Neuronal stem cell (in vitro differentiated cells): ENCODE data around the gene COA8.

Experiments
- DNase-seq: peaks from one replicate; pipeline ENCODE4 v3.0.0-alpha.2; 2013; ENCODE audit warnings: low spot score
- H2AFZ ChIP-seq: one replicate; pipeline ENCODE4 v1.6.1; 2013; ENCODE audit warnings: mild to moderate bottlenecking, low read length, inconsistent platforms
- H2AK5ac ChIP-seq: 2 replicates; pipeline ENCODE4 v1.6.1; 2013; ENCODE audit warnings: low read depth, mild to moderate bottlenecking, inconsistent platforms, low read length, moderate library complexity, mixed read lengths
- H2BK120ac ChIP-seq: 2 replicates; pipeline ENCODE4 v1.6.1; 2013; ENCODE audit warnings: low read depth, mild to moderate bottlenecking, inconsistent platforms, low read length, moderate library complexity, mixed read lengths
- H2BK12ac ChIP-seq: one replicate; pipeline ENCODE4 v1.6.1; 2013; ENCODE audit warnings: low read length, inconsistent platforms
- H2BK15ac ChIP-seq: 2 replicates; pipeline ENCODE4 v1.6.1; 2013; ENCODE audit warnings: mild to moderate bottlenecking, low read length, inconsistent platforms, mixed read lengths
- H2BK5ac ChIP-seq: one replicate; pipeline ENCODE4 v1.6.1; 2013; ENCODE audit warnings: inconsistent platforms, mild to moderate bottlenecking, low read length, moderate library complexity
- H3K14ac ChIP-seq: one replicate; pipeline ENCODE4 v1.6.1; 2013; ENCODE audit warnings: low read length, inconsistent platforms
- H3K18ac ChIP-seq: 2 replicates; pipeline ENCODE4 v1.6.1; 2013; ENCODE audit warnings: low read length, inconsistent platforms
- H3K23ac ChIP-seq: 2 replicates; pipeline ENCODE4 v1.6.1; 2013; ENCODE audit warnings: low read depth, mild to moderate bottlenecking, mixed read lengths, low read length, inconsistent platforms; ENCODE audit not compliant: poor library complexity
- H3K27ac ChIP-seq: replicated peaks from 3 replicates; pipeline ENCODE4 v1.5.1; 2013; ENCODE audit warnings: low read length, inconsistent platforms
- H3K27me3 ChIP-seq, 3 experiments: 2 replicates each; pipeline ENCODE4 v1.6.1; 2013; ENCODE audit warnings: low read length in 3 of 3, mild to moderate bottlenecking in 2 of 3, inconsistent platforms in 1 of 3, low read depth in 1 of 3, mixed read lengths in 1 of 3, moderate library complexity in 1 of 3; ENCODE audit not compliant: control insufficient read depth in 3 of 3, insufficient read depth in 3 of 3
- H3K36me3 ChIP-seq, 2 donors: replicated peaks in 1 of 2; 2 replicates each; pipeline ENCODE4 v1.6.1; 2013; ENCODE audit warnings: low read length in 2 of 2; ENCODE audit not compliant: control insufficient read depth in 2 of 2, insufficient read depth in 2 of 2
- H3K4ac ChIP-seq: 2 replicates; pipeline ENCODE4 v1.6.1; 2013; ENCODE audit warnings: inconsistent platforms, mild to moderate bottlenecking, low read length, moderate library complexity
- H3K4me1 ChIP-seq, 2 donors: 1 replicate in 1 of 2; 2 replicates in 1 of 2; pipeline ENCODE4 v1.6.1; 2013; ENCODE audit warnings: low read length in 2 of 2, low read depth in 1 of 2; ENCODE audit not compliant: control insufficient read depth in 2 of 2, insufficient read depth in 1 of 2
- H3K4me2 ChIP-seq: one replicate; pipeline ENCODE4 v1.6.1; 2013; ENCODE audit warnings: mild to moderate bottlenecking, low read length, inconsistent platforms; ENCODE audit not compliant: insufficient read depth, poor library complexity, severe bottlenecking
- H3K4me3 ChIP-seq, 2 donors: 2 replicates each; pipeline ENCODE4 v1.5.1; 2013; ENCODE audit warnings: low read length in 2 of 2, mild to moderate bottlenecking in 2 of 2, inconsistent platforms in 1 of 2, moderate library complexity in 1 of 2
- H3K79me1 ChIP-seq: one replicate; pipeline ENCODE4 v1.6.1; 2013; ENCODE audit warnings: low read depth, mild to moderate bottlenecking, inconsistent platforms, low read length, moderate library complexity
- H3K9ac ChIP-seq: one replicate; pipeline ENCODE4 v1.6.1; 2013; ENCODE audit warnings: mild to moderate bottlenecking, low read depth, low read length, inconsistent platforms; ENCODE audit not compliant: poor library complexity
- H3K9me3 ChIP-seq, 2 donors: replicated peaks in 1 of 2; 2 replicates each; pipeline versions ENCODE3 to v1.6.1; 2013; ENCODE audit warnings: low read length in 2 of 2, mild to moderate bottlenecking in 2 of 2, inconsistent platforms in 1 of 2, low read depth in 1 of 2, mixed read lengths in 1 of 2, moderate library complexity in 1 of 2; ENCODE audit not compliant: control insufficient read depth in 2 of 2, insufficient read depth in 1 of 2
- H4K8ac ChIP-seq: one replicate; pipeline ENCODE4 v1.6.1; 2013; ENCODE audit warnings: low read depth, mild to moderate bottlenecking, inconsistent platforms, low read length, moderate library complexity
- H4K91ac ChIP-seq: one replicate; pipeline ENCODE4 v1.6.1; 2013; ENCODE audit warnings: low read length, low read depth, mild to moderate bottlenecking, inconsistent platforms; ENCODE audit not compliant: poor library complexity
- WGBS, 2 donors: extraction: QIAGEN DNeasy Blood & Tissue Kit; methylation state at CpG; one replicate each; pipeline ENCODE4 v1.1.7; 2013; ENCODE audit warnings: missing lambda C conversion rate in 2 of 2, mixed read lengths in 1 of 2; ENCODE audit not compliant: insufficient read length in 2 of 2, insufficient replicate concordance in 1 of 2; ENCODE audit errors: extremely low coverage in 2 of 2; 5-methylcytosine and 5-hydroxymethylcytosine counted together

Gene COA8

GRCh38 chr14:103537175-103537990, 25.4 kb upstream of the COA8 start:
- H3K4ac ChIP-seq = peak overlapping the region; percentile 66
- no peaks in the 10 kb centered on the region for H3K27me3 ChIP-seq
- H3K4me3 ChIP-seq = no peak overlapping the region
- H3K14ac ChIP-seq = peak overlapping the region; percentile 38
- no peak overlapping the region for H3K4me2 ChIP-seq
- peak overlapping the region; percentile 38 for H3K18ac ChIP-seq
- peaks cover 2% of the 10 kb centered on the region for H3K79me1 ChIP-seq
- no peak overlapping the region for H3K23ac ChIP-seq
- no peak for DNase-seq
- no peak overlapping the region for H2AFZ ChIP-seq
- no peak overlapping the region for H3K27ac ChIP-seq
- H4K8ac ChIP-seq = no peak overlapping the region
- peak overlapping the region; percentile 81 for H2BK15ac ChIP-seq
- H2BK5ac ChIP-seq = peak overlapping the region; percentile 75
- no peak overlapping the region for H2BK120ac ChIP-seq
- peak overlapping the region; percentile 75 for H2AK5ac ChIP-seq
- H3K36me3 ChIP-seq = peaks cover 4 to 9% of the 10 kb centered on the region in 2 donors
- H3K9ac ChIP-seq = peak overlapping the region; percentile 12
- no CpG with 5 or more reads among the region's 18 CpGs for WGBS, 2 donors
- no peak overlapping the region for H4K91ac ChIP-seq
- no peak overlapping the region for H2BK12ac ChIP-seq
- peaks cover 19 to 37% of the 10 kb centered on the region in 2 donors for H3K4me1 ChIP-seq
- peaks cover 0 to 3% of the 10 kb centered on the region in 2 donors for H3K9me3 ChIP-seq

- WGBS, 2 donors = no CpG with 5 or more reads among the region's 30 CpGs
- no peak overlapping the region for H3K27ac ChIP-seq
- no peak for DNase-seq
Observed at GRCh38 chr14:103538291-103539055, 24.3 kb upstream of the COA8 start.

GRCh38 chr14:103539056-103539825, 23.5 kb upstream of the COA8 start:
- H2BK12ac ChIP-seq = peak overlapping the region; percentile 84
- no peak overlapping the region for H2AFZ ChIP-seq
- H3K4ac ChIP-seq = no peak overlapping the region
- peak overlapping the region; percentile 72 for H2BK120ac ChIP-seq
- H3K9ac ChIP-seq = peak overlapping the region; percentile 21
- H3K4me1 ChIP-seq = peaks cover 33 to 53% of the 10 kb centered on the region in 2 donors
- H2AK5ac ChIP-seq = peak overlapping the region; percentile 99
- no CpG with 5 or more reads among the region's 28 CpGs for WGBS, 2 donors
- H3K9me3 ChIP-seq = peaks cover 0 to 3% of the 10 kb centered on the region in 2 donors
- peak overlapping the region; percentile 66 for H2BK5ac ChIP-seq
- no peak overlapping the region for H4K8ac ChIP-seq
- no peaks in the 10 kb centered on the region for H3K27me3 ChIP-seq
- H3K4me3 ChIP-seq = no peak overlapping the region
- no peak for DNase-seq
- H4K91ac ChIP-seq = no peak overlapping the region
- H3K14ac ChIP-seq = no peak overlapping the region
- H3K18ac ChIP-seq = peak overlapping the region; percentile 71
- H3K79me1 ChIP-seq = peaks cover 4% of the 10 kb centered on the region
- H3K36me3 ChIP-seq = peaks cover 4 to 6% of the 10 kb centered on the region in 2 donors
- peak overlapping the region; percentile 65 for H3K23ac ChIP-seq
- H2BK15ac ChIP-seq = peak overlapping the region; percentile 94
- H3K27ac ChIP-seq = no peak overlapping the region
- H3K4me2 ChIP-seq = no peak overlapping the region

More at GRCh38 chr14:103538291-103539055, 24.3 kb upstream of the COA8 start:
- H2BK12ac ChIP-seq = peak overlapping the region; percentile 90
- H4K8ac ChIP-seq = no peak overlapping the region
- no peak overlapping the region for H2BK120ac ChIP-seq
- H3K79me1 ChIP-seq = peaks cover 2% of the 10 kb centered on the region
- peak overlapping the region; percentile 56 for H3K14ac ChIP-seq
- H2AFZ ChIP-seq = no peak overlapping the region
- H3K23ac ChIP-seq = peak overlapping the region; percentile 31
- H3K4me2 ChIP-seq = no peak overlapping the region
- peaks cover 4 to 6% of the 10 kb centered on the region in 2 donors for H3K36me3 ChIP-seq
- H3K4ac ChIP-seq = no peak overlapping the region
- peak overlapping the region; percentile 66 for H2BK5ac ChIP-seq
- H3K18ac ChIP-seq = peak overlapping the region; percentile 76
- no peak overlapping the region for H3K4me3 ChIP-seq
- peak overlapping the region; percentile 89 for H2BK15ac ChIP-seq
- H3K4me1 ChIP-seq = peaks cover 26 to 45% of the 10 kb centered on the region in 2 donors
- peak overlapping the region; percentile 99 for H2AK5ac ChIP-seq
- H3K27me3 ChIP-seq = no peaks in the 10 kb centered on the region
- peaks cover 0 to 3% of the 10 kb centered on the region in 2 donors for H3K9me3 ChIP-seq
- no peak overlapping the region for H4K91ac ChIP-seq
- no peak overlapping the region for H3K9ac ChIP-seq
